ENCODE results near the gene TSC1.

GRCh38 chr9:132965478-132965877, 21.1 kb upstream of the TSC1 start:
- TF ChIP-seq CTCF (conservative IDR thresholded peaks at IDR 0.05) (no peak), ZFX (IDR thresholded peaks at IDR 0.05) (no peak)
